Loucy (cell line): ENCODE results near the gene KBTBD3.

Experiments
- EZH2phosphoT487 ChIP-seq: fragments of 200-600 bp; IDR thresholded peaks from 2 replicates; pipeline ENCODE4 v1.6.1; 2018; ENCODE audit warnings: antibody characterized with exemption, mild to moderate bottlenecking, moderate library complexity, borderline replicate concordance
- TF ChIP-seq, protein P1 (sequence below): fragments of 200-600 bp; sonication (generic); conservative IDR thresholded peaks from 2 replicates; pipeline ENCODE4 v1.5.1; 2014; ENCODE audit warnings: mild to moderate bottlenecking, antibody characterized with exemption, low read length

DNA sequence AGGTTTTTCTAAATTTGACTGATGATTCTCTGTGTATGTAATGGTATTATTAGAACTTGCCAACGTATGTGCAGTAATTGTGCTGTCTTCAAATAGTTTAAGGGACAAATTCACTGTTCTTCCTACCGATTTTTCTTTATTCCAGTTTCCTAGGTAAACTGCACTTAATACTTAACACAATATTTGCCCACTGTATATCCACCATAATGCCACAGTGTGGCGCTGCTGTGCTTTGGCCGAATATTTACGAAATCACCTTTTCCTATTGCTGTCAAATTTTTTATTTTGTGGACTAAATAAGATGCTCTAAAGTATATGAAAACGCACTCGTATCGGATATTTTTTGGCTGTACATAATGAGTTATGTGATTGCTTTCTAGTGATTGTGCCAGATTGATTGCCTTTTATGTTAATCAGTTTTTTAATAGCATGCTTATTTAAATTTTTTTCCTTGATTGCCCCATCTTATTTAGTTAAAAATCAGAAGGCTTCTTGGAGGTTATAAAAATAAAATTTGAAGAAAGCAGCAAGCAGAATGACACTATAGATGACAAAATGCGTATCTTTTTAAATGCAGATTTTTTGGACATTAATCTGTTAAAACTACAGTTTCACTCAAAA lies 10.8 kb upstream of the KBTBD3 start:
- no peak for TF ChIP-seq EZH2phosphoT487
- TF ChIP-seq, protein P1, sequence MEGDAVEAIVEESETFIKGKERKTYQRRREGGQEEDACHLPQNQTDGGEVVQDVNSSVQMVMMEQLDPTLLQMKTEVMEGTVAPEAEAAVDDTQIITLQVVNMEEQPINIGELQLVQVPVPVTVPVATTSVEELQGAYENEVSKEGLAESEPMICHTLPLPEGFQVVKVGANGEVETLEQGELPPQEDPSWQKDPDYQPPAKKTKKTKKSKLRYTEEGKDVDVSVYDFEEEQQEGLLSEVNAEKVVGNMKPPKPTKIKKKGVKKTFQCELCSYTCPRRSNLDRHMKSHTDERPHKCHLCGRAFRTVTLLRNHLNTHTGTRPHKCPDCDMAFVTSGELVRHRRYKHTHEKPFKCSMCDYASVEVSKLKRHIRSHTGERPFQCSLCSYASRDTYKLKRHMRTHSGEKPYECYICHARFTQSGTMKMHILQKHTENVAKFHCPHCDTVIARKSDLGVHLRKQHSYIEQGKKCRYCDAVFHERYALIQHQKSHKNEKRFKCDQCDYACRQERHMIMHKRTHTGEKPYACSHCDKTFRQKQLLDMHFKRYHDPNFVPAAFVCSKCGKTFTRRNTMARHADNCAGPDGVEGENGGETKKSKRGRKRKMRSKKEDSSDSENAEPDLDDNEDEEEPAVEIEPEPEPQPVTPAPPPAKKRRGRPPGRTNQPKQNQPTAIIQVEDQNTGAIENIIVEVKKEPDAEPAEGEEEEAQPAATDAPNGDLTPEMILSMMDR, result peak; percentile 96
